GM20431 (cell line): Measurements from ENCODE around the gene HGS.
"Not testable (repeated sequence)": the region's sequence is repeated elsewhere in the genome, so short reads cannot be mapped to it uniquely, and the experiment has no call there.

Experiments used
- in situ Hi-C: fragments of 300-500 bp; cut with MseI, MboI; formaldehyde crosslinking; loops from one replicate; pipeline ENCODE4 v1.15.0; 2020; ENCODE audit warnings: low sequenced_read_pairs; ENCODE audit not compliant: unreplicated experiment

The HGS gene

DNA sequence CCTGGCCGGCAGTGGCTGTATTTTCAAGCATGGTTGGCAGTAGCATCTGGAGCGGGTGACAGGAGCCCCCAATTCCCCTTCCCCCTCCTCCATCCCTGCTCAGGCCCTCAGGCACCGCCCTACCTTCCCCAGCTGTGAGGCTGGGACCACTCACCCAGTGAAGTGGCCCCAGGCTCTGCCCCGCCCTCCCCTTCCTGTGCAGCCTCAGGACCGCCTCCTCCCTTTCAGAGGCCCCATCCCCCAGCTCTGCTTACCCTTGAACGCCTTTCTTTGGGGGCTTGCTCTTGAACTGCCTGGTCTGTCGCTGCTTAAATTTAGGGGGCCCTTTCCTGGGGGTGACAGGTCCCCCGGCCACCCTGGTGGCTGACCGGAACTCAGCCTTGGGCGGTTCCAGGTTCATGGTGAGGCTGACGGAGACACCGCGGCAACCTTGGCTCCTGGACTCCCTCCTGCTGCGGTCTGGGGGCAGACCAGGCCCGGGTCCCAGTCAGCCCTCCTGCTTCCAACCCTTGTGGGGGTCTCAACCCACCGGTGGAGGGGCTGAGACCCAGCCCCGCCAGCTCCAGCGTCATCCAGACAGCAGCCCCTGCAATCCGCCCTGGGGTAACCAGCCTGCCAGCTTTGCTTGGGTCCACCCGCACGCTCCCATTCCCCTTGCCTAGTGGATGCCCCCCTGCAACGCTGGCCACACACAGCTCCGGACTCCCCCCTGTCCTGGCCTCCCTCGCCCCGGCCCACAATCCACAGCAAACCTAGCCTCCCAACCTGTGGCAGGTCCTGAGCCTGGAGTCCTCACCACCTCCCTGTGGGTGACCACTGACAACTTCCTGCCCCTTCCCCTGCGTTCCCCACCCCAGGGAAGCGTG is 30.7 kb upstream of the HGS start:
- in situ Hi-C loops = no loop called here

DNA sequence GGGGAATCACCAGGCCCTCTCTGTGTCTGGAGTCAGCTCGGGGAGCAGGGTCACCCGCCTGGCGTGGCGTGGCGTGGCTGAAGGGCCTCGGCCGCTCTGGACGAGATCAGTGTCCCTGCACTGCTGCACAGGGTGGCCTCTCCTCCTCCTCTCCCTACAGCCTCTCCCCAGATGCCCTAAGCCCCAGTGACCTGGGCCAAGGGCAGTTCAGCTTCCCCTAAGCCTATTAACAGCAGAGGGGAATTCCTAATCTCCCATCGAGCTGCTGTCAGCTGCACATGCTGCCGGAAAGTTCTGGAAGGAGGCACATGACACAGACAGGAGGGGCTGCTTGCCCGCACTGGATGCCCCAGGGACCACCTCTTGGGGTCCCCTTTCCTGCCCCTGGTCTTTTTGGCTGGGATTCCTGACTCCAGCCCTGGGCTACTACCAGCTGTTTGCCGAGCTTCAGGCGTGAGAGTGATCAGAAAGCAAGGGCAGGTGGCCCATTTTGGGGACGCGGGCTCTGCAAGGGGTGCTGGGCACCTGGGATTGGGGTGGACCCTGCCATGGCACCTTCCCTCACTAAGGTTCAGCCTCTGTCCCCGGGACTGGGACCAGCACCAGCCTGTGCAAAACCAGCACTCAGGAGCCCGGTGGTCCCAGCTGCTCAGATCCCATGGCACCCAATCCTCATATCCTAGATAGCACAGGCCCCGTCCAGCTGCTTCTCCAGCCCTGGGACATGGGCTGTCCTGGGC is 28.3 kb upstream of the HGS start:
- in situ Hi-C loops = no loop called here

DNA sequence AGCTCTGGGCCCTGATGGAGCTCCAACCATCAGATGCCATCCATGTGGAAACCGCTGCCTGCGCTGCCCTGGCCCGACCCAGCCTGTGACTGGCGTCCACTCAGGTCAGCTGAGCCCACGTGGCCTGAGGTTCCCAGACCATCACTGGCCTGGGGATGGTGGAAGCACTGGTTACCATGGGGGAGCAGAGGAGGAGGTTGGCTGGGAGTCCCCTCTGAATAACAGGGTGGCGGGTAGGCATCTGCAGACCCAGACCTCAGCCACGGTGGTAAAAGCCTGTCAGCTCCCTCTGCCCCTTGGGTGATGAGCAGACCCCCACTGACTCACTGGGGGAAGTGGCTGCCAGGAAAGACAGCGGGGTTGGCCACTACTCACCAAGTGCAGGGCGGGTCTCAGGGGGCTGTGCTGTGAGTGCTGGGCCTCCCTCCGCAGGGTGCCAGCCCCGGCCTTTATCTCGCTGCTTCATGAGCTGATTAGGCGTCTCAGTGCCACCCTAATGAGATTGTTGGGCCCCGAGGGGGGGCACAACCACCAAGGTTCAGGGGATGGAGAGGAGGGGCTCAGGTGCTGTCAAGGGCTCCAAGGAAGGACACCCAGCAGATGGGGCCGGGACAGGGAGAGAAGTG is 27.6 kb upstream of the HGS start, which contains the start of gene PDE6G:
Gene PDE6G, minus strand, starts transcription at position 425 of the 626 bp plus-strand sequence. CDS start 3,237 bp downstream, outside the sequence.
- in situ Hi-C loops = no loop called here

DNA sequence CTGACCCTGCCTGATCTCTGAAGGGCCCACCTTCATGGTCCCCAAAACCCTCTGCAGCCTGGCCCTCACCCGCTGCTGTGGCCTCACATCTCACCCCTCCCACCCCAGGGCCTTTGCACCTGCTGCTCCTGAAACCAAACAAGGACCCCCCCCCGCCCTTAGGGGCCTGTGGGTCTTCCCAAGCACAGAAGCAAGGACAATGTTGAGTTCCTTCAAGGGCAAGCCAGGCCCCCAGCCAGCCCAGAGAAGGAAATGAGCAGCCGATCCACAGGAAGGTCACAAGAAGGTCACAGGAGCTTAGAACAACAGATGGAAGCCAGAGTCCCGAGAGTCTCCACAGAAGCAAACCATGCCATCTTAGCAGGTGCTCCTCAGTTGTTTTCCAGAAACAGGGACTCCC is 27.0 kb upstream of the HGS start:
- in situ Hi-C loops = no loop called here

DNA sequence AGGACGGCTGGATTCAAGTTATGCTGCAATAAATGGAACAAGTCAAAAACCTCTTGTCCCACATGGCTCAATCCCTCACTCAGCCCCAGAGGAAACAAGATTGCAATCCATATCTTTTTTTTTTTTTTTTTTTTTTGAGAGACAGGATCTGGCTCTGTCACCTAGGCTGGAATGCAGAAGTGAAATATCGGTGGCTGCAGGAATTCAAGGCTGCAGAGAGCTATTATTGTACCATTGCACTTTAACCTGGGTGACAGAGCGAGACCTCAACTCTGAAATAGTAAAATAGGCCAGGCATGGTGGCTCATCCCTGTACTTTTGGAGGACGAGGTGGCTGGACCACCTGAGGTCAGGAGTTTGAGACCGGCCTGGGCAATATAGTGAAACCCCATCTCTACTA is 24.8 kb upstream of the HGS start:
- in situ Hi-C loops = no loop called here

DNA sequence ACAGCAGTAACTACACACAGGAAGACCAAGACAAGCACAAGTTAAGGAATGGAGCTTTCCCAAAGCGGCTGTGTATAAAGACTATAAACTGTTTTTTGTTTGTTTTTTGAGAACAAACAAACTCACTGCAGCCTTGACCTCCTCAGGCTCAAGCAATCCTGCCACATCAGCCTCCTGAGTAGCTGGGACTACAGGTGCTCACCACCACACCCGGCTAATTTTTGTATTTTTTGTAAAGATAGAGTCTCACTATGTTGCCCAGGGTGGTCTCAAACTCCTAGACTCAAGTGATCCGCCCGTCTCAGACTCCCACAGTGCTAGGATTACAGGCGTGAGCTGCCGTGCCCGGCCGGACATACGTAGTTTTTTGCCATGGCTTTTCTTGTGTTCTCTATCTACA is 23.4 kb upstream of the HGS start:
- in situ Hi-C loops = no loop called here

DNA sequence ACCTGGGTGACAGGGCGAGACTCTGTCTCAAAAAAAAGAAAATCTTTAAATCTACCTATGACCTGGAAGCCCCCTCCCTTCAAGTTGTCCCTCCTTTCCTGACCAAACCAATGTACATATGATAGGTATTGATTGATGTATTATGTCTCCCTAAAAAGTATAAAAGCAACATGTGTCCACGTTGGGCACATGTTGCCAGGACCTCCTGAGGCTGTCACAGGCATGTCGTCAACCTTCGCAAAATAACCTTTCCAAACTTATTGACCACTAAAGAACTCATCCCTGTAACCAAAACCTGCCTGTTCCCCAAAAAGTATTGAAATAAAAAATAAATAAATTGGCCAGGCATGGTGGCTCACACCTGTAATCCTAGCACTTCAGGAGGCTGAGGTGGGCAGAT is 21.8 kb upstream of the HGS start:
- in situ Hi-C loops = no loop called here

DNA sequence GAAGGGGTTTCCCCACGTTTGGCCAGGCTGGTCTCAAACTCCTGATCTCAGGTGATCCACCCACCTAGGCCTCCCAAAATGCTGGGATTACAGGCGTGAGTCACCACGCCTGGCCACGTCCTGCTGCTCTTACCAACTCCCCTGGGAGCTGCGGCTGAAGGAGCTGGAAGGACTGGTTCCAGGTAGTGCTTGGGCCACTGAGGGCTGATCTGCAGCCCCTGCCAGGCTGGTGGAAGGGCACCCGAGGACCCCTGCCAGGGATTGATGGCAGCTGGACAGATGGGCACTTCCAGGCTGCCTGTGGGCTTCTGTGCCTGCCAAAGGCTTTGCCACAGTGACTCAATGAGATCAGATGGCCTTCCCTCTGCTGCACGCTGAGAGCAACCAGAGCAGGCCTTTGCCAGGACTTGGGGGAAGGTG is 19.8 kb upstream of the HGS start:
- in situ Hi-C loops = no loop called here

DNA sequence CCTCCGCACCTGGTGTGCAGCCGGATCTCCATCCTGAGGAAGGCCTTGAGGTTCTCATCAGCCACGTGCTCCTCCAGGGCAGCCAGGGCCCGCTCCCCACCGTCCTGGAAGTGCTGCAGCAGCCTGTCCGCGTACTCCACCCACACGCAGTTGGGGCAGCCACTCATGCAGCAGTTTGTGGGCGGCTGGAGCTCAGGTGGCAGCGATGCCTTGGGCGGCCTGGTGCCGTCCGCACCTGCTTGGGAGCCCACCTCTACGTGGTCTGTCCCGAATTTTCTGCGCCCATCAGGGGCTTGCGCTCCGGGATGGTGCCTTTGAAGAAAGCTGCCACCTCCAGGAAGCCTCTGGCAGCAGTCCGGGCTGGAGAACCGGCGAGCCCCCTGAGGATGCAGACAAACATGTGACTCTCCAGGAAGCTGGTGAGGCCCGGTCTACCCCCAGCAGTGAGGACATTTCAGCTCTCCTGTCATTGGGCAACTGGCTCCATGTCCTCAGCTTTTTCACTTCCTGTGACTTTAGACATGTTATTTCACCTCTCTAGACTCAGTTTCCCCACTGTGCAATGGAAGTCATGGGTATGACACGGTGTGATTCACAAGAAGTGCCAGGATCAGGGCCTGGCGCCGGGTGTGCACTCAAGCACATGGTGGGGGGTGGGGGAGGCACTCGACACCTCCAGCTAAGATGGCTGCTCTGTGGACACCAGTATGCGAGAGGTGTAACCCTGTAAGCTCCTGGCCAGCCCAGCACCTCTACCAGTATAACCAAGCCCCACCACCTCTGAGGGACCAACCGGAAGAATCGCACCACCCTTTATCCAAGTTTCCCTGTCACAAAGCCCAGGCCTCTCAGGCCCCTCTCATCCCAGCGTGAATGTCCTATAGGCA is 18.4 kb upstream of the HGS start:
- in situ Hi-C loops = no loop called here

DNA sequence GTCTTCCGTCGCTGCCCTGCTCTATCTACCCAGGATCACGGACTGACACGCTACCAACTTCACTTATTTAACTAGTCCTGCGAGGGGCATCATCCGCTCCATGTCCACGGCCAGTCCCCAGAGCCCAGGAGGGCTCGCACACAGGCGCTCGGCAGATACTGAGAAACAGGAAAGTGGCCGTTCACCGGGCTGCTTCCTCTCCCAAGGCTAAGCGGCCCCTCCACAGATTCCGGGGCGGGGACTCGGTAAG is 17.8 kb upstream of the HGS start:
- in situ Hi-C loops = no loop called here

DNA sequence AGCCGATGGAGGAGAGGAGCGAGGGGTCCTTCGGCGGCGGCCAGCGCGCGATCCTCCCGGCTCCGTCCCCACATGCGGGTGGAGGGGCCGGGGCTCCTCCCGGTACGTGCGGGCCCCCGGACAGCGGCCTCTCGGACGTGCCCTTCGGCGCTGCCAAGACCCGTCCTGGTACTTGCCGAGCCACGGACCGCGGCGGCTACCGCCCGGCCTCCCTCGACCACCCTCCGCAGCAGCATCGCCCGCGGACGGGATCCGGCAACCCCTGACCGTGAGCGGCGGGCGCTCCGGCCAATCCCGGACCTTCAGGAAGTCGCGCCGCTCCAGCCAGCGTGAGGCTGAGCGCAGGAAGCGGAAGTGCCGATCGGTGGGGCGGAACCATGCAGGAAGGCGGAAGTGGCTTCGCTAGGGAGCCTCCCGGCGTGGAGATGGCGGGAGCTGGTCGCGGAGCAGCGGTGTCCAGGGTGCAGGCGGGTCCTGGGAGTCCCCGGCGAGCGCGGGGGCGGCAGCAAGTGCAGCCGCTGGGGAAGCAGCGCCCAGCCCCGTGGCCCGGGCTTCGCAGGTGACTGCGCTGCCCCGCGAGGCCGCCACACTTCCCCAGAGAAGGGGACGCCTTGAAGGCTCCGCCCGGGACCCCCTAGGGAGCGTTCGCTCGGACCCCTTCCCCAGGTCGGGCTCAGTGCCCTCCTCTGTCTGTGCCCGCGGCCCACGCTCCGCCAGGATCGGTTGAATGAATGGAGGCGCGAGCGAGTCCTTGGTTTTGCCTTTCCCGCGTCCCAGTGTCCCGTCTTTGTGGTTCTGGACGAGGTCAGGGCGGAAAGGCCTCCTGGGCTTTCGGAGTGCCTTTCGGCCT is 17.2 kb upstream of the HGS start, which contains the start of the genes CCDC137 and OXLD1:
Gene CCDC137, plus strand, starts transcription at position 396 of the 850 bp plus-strand sequence. Its CDS starts 30 bp downstream, at position 426.
Gene OXLD1, minus strand, starts transcription at position 264 of the 850 bp plus-strand sequence. Its CDS starts 28 bp downstream, at position 236.
- in situ Hi-C loops = no loop called here

DNA sequence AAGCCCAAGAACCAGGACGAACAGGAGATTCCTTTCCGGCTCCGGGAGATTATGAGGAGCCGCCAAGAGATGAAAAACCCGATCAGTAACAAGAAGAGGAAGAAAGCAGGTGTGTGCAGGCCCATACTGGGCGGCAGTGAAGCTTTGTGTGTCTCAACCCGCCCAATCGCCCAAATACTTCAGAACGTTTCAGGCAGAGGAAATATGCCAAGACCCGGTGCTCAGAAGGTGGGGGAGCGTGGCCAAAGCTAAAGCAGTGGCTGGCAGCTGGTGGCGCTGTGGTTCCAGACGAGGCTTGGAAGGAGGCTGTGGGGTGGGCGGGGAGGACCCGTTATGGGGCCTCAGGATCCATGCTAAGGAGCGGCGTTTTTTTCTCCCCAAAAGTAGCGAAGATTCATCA is 16.1 kb upstream of the HGS start:
- in situ Hi-C loops = no loop called here

DNA sequence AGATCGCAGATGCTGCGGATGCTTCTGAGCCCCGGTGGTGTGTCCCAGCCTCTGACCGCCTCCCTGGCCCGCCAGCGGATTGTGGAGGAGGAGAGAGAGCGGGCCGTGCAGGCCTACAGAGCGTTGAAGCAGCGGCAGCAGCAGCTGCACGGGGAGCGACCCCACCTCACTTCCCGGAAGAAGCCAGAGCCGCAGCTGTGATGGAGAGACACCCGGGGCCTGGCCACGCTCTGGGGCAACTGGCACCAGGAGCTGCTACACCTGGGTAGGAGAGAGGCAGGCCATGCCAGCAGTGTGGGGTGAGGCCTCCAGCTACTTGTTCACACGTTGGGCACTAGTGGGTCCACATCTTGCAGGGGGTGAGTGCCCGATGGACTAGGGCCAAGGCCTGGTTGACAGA is 11.3 kb upstream of the HGS start:
- in situ Hi-C loops = no loop called here

DNA sequence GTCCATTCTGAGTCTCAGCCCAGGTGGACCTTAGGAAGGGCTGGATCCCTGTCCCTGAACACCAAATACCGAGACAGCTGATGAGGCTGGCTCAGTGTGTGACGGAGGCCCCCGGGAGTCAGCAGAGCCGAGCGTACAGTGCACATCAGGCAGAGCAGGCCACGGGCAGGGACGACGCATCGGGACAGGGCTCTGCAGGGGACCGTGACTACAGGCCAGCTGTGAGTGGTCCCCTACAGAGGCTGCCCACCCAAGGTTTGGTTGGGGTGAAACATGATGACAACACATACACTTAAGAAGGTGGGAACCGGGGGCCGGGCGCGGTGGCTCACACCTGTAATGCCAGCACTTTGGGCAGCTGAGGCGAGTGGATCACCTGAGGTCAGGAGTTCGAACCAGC is 10.9 kb upstream of the HGS start:
- in situ Hi-C loops = no loop called here

DNA sequence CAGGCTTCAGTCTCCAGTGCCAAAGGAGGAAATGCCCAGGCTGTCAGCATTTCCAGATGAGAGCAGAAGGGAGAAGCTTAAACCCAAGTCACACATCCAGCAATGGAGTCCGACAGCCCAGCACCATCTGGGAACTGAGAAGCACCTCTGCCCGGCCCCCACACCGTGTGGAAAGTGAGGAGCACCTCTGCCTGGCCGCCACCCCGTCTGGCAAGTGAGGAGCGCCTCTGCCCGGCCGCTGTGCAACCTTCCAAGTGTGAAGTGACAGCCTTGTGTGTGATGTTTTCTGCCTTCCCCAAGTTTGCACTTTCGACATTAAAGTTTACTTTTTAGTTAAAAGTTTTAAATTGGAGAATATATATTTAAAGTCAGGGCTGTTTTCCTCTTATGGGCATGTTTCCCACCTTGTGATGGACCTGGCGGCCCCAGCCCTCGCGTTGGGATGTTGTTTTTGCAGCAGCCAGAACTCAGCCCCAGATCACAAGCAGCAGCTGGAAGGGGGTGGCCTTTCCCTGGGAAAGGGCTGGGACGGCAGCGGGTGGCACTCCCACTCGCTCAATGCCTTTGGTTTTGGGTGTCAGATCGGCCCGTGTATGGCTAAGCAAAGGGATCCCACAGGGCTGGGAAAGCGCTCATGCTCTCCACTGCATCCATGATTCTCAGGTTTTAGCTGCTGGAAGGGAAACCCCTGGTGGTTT is 10.1 kb upstream of the HGS start:
- in situ Hi-C loops = no loop called here

DNA sequence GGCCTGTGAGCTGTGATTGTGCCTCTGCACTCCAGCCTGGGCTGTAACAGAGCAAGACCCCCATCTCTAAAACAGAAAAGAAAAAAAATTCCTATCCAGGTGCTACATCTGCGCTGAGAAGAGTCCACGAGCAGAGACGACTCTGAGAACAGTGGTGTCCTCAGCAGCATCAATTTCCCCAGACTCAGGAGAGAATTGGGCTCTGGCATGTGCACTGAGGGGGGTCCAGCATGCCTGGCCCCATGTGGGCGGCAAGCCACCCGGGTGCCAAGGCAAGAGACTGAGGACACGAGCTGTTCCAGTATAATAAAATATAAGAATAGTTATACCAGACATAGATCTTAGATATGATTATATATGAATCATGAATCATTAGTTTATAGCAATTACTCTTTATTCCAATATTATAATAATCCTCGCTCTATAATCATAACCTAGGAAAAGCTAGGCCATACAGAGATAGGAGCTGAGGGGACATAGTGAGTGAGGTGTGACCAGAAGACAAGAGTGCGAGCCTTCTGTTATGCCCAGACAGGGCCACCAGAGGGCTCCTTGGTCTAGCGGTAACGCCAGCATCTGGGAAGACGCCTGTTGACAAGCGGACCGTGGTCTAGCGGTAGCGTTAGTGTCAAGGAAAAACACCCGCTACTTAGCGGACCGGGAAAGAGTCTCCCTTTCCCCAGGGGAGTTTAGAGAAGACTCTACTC is 8.1 kb upstream of the HGS start:
- in situ Hi-C loops = not testable (repeated sequence)

DNA sequence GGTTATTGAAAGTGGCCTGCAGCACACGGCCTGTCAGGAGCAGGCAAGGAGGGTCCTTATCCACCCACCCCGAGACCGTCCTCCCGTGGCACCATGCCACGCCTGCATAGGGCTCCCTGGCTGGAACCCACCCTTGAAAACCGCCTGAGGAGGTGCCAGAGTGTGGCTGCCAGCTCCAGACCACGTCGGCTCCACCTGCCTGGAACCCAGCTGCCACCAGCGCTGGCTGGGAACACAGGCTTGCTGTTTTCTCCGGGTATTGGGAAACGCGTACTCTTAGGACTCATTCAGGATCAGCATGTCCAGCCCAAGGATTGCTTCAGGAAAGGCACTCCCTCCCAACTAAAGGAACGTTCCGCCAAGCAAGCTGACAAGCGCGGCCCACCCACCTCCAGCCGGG is 6.9 kb upstream of the HGS start:
- in situ Hi-C loops = no loop called here

DNA sequence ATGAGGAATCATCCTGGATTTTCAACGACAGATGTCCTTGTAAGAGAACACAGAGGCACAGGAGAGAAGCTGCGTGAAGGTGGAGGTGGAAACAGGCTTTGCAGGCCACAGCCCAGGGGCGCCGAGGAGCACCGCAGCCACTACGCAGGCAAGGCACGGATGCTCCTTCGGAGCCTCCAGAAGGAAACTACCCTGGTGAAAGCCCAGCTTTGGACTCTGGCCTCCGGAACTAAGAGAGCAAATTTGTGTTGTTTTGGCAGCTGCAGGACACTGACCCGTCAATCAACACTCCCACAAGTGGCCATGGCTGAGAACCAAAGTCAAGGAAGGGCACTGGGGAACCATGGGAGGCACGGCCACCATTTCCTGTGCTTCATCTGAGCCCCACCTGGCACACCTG is 3.7 kb upstream of the HGS start:
- in situ Hi-C loops = no loop called here
